ENCODE results near the gene AMER1. TPM values are rescaled to one million over a fixed set of nuclear protein-coding genes. Genes with fewer than 3 reads are reported as not detected.

The AMER1 gene
- total RNA-seq, 1 donor from 2014 or later = 6.5 TPM

GRCh38 chrX:64150775-64151174 lies 54.7 kb downstream of the AMER1 start:
- no peaks in the 10 kb centered on the region for H3K36me3 ChIP-seq (ENCODE audit: insufficient read depth, low read length)
- H3K4me3 ChIP-seq (ENCODE audit: insufficient read depth, low read depth, low read length) = no peak overlapping the region
- no peak for TF ChIP-seq CTCF (IDR thresholded peaks at IDR 0.05; ENCODE audit: insufficient read depth, low read depth, low read length)
- no peak for TF ChIP-seq EZH2 (IDR thresholded peaks at IDR 0.05; ENCODE audit: insufficient read depth, low read length)
- no peak overlapping the region for H3K27ac ChIP-seq (ENCODE audit: low read depth, low read length)
- H3K4me2 ChIP-seq (ENCODE audit: low read length) = no peak overlapping the region
- H3K9me3 ChIP-seq (ENCODE audit: insufficient read depth, low read depth, low read length) = no peaks in the 10 kb centered on the region
- no peak overlapping the region for H3K4me3 Mint-ChIP-seq (ENCODE audit: unreplicated experiment)
- H3K79me2 ChIP-seq (ENCODE audit: insufficient read depth, low read length) = no peaks in the 10 kb centered on the region
- H3K4me1 Mint-ChIP-seq (ENCODE audit: low read depth, unreplicated experiment) = no peaks in the 10 kb centered on the region
- no peaks in the 10 kb centered on the region for H3K36me3 Mint-ChIP-seq (ENCODE audit: low read depth, unreplicated experiment)
- no peaks in the 10 kb centered on the region for H3K27me3 ChIP-seq (ENCODE audit: insufficient read depth, low read length)
- no peak overlapping the region for H3K27ac Mint-ChIP-seq (ENCODE audit: unreplicated experiment)
- no peak overlapping the region for H3K9ac ChIP-seq (ENCODE audit: low read length)
- H3K4me1 ChIP-seq (ENCODE audit: insufficient read depth, low read length) = no peaks in the 10 kb centered on the region
- peaks cover 2% of the 10 kb centered on the region for H3K9me3 Mint-ChIP-seq (ENCODE audit: unreplicated experiment)
- no peak overlapping the region for H2AFZ ChIP-seq (ENCODE audit: low read depth, low read length)
- H4K20me1 ChIP-seq (ENCODE audit: insufficient read depth, low read length) = no peaks in the 10 kb centered on the region
- no peaks in the 10 kb centered on the region for H3K27me3 Mint-ChIP-seq (ENCODE audit: low read depth, unreplicated experiment)
- DNase-seq (ENCODE audit: low read depth) (no peak), FAIRE-seq (no peak)

Other genes starting within 250 kb of the AMER1 start
- gene ASB12, start 24.9 kb upstream of the AMER1 start, total RNA-seq = 0.16 TPM in 1 of 2 replicates, not detected in the other
- 0.89 and 1.6 TPM in 2 replicates for gene MTMR8, start 189.7 kb upstream of the AMER1 start, total RNA-seq

Measured in astrocyte (in vitro differentiated cells and primary cell).